Ishikawa (cell line): ENCODE data around the gene CRABP2.

Experiments
- CREB1 ChIP-seq: IDR thresholded peaks from 2 replicates; pipeline ENCODE4 v1.6.1; 2012; ENCODE audit warnings: low read depth
- EGR1 ChIP-seq: IDR thresholded peaks from 2 replicates; pipeline ENCODE4 v1.6.1; 2012
- EP300 ChIP-seq: IDR thresholded peaks from 2 replicates; pipeline ENCODE4 v1.6.1; 2012; ENCODE audit warnings: borderline replicate concordance
- RAD21 ChIP-seq: IDR thresholded peaks from 2 replicates; pipeline ENCODE4 v1.6.1; 2012; ENCODE audit warnings: low read depth
- REST ChIP-seq: IDR thresholded peaks from 2 replicates; pipeline ENCODE4 v1.6.1; 2012; ENCODE audit warnings: low read depth, mild to moderate bottlenecking
- TAF1 ChIP-seq: IDR thresholded peaks from 2 replicates; pipeline ENCODE4 v1.6.1; 2012; ENCODE audit warnings: low read depth, mild to moderate bottlenecking
- TCF12 ChIP-seq: IDR thresholded peaks from 2 replicates; pipeline ENCODE4 v1.6.1; 2012; ENCODE audit warnings: low read depth
- TF ChIP-seq, protein P1 (sequence below): IDR thresholded peaks from 2 replicates; pipeline ENCODE4 v1.6.1; 2012
- TF ChIP-seq, protein P2 (sequence below): IDR thresholded peaks from 2 replicates; pipeline ENCODE4 v1.6.1; 2012

- TF ChIP-seq, protein P1, sequence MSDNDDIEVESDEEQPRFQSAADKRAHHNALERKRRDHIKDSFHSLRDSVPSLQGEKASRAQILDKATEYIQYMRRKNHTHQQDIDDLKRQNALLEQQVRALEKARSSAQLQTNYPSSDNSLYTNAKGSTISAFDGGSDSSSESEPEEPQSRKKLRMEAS, result no peak
- TF ChIP-seq REST (no peak), EP300 (no peak), EGR1 (no peak), RAD21 (no peak), CREB1 (no peak), TCF12 (no peak), TAF1 (no peak)
- TF ChIP-seq, protein P2, sequence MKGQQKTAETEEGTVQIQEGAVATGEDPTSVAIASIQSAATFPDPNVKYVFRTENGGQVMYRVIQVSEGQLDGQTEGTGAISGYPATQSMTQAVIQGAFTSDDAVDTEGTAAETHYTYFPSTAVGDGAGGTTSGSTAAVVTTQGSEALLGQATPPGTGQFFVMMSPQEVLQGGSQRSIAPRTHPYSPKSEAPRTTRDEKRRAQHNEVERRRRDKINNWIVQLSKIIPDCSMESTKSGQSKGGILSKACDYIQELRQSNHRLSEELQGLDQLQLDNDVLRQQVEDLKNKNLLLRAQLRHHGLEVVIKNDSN, result no peak
These were observed 37.2 kb downstream of the CRABP2 start for GRCh38 chr1:156667968-156668709.
